ENCODE measurements around the gene SLC35B2.
A peak's percentile ranks its signal among the peaks of the same experiment; 100 is the strongest.

SLC35B2 gene

GRCh38 chr6:44268095-44268628 is 10.8 kb upstream of the SLC35B2 start:
- DNase-seq, result peak in 9 of 14 donors; percentile 36 to 65 (median 54)

- DNase-seq, result no peak
These were observed 9.9 kb upstream of the SLC35B2 start for GRCh38 chr6:44267252-44267651.

GRCh38 chr6:44266347-44266746 is 9.0 kb upstream of the SLC35B2 start:
- DNase-seq, result no peak

- DNase-seq, result no peak
These were observed 8.4 kb upstream of the SLC35B2 start for GRCh38 chr6:44265722-44266233.

- peak; percentile 48 to 95 (median 84) for DNase-seq
These were observed 7.8 kb upstream of the SLC35B2 start, which contains the start of gene NFKBIE for GRCh38 chr6:44265007-44265721. Gene NFKBIE, minus strand, starts transcription at chr6:44265551. Its CDS starts 205 bp downstream, at chr6:44265346.

GRCh38 chr6:44264154-44265006 is 7.1 kb upstream of the SLC35B2 start:
- peak in 5 of 14 donors; percentile 32 to 49 (median 39) for DNase-seq

- DNase-seq, result peak in 1 of 14 donors; percentile 19
These were observed 6.2 kb upstream of the SLC35B2 start for GRCh38 chr6:44263354-44264100.

- no peak for DNase-seq
These were observed 5.4 kb upstream of the SLC35B2 start for GRCh38 chr6:44262467-44263353.

- DNase-seq, result no peak
These were observed 4.3 kb upstream of the SLC35B2 start for GRCh38 chr6:44261581-44261980.

- DNase-seq, result no peak
These were observed 3.3 kb upstream of the SLC35B2 start for GRCh38 chr6:44260451-44261297.

GRCh38 chr6:44260011-44260410 is 2.7 kb upstream of the SLC35B2 start:
- DNase-seq, result no peak

- no peak for DNase-seq
These were observed 1.6 kb upstream of the SLC35B2 start for GRCh38 chr6:44258921-44259320.

GRCh38 chr6:44258325-44258863 is 1.1 kb upstream of the SLC35B2 start:
- no peak for DNase-seq

GRCh38 chr6:44257753-44258324 is 511 bp upstream of the SLC35B2 start:
- DNase-seq, result no peak

GRCh38 chr6:44256775-44257024 is 628 bp downstream of the SLC35B2 start:
- DNase-seq, result no peak

- peak in 1 of 14 donors; percentile 66 for DNase-seq
These were observed 1.2 kb downstream of the SLC35B2 start for GRCh38 chr6:44255871-44256774.

GRCh38 chr6:44255105-44255808 is 2.1 kb downstream of the SLC35B2 start:
- DNase-seq, result no peak
